ENCODE results near the gene PDE6B.

DNA sequence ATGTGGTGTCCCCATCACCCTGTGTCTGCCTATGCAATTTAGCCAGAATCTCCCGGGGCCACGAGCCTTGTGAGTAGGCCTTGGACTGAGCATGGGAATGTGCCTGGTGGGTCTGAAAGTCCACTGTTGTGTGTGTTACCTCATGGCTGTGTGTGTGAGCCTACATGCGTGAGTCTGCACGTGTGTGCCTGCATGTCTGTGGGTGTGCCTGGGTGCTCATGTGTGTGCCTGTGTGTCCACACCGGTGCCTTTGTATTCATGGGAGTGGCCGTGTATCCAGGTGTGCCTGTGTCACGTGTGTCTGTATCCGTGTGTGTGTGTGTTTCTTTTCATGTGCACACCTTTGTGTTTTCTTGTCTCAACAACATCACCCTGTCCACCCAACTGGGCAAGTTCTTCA, 34.5 kb downstream of the PDE6B start:
- TF ChIP-seq, protein P1, sequence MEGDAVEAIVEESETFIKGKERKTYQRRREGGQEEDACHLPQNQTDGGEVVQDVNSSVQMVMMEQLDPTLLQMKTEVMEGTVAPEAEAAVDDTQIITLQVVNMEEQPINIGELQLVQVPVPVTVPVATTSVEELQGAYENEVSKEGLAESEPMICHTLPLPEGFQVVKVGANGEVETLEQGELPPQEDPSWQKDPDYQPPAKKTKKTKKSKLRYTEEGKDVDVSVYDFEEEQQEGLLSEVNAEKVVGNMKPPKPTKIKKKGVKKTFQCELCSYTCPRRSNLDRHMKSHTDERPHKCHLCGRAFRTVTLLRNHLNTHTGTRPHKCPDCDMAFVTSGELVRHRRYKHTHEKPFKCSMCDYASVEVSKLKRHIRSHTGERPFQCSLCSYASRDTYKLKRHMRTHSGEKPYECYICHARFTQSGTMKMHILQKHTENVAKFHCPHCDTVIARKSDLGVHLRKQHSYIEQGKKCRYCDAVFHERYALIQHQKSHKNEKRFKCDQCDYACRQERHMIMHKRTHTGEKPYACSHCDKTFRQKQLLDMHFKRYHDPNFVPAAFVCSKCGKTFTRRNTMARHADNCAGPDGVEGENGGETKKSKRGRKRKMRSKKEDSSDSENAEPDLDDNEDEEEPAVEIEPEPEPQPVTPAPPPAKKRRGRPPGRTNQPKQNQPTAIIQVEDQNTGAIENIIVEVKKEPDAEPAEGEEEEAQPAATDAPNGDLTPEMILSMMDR (conservative IDR thresholded peaks at IDR 0.05; ENCODE audit: low read length), result no peak
- TF ChIP-seq EZH2phosphoT487 (IDR thresholded peaks at IDR 0.05; ENCODE audit: borderline replicate concordance, low read depth, low read length), result no peak
